ENCODE measurements around the gene ZDHHC1. TPM values are rescaled to one million over a fixed set of nuclear protein-coding genes. Genes with fewer than 3 reads are reported as not detected.
"Not testable (repeated sequence)": the region's sequence is repeated elsewhere in the genome, so short reads cannot be mapped to it uniquely, and the experiment has no call there.

The ZDHHC1 gene
- total and polyA plus RNA-seq, 7 donors, result 1.7 to 11.0 (median 5.8) TPM

- TF ChIP-seq CTCF (IDR thresholded peaks at IDR 0.05), result no peak
- 84 to 94% (median 86%) methylated on average over 3 of the region's 3 CpGs for WGBS, 3 donors
- Histone ChIP-seq H3K4me1 (no peaks in the 10 kb centered on the region), H3K27ac (no peak overlapping the region), H3K9me3 (no peaks in the 10 kb centered on the region), H3K27me3 (ENCODE audit: insufficient read depth in 3 of 3, low read length in 2 of 3) (peaks cover 0 to 3% (median 0%) of the 10 kb centered on the region in 3 donors), H3K36me3 (ENCODE audit: insufficient read depth in 1 of 2, low read depth in 1 of 2) (no peaks in the 10 kb centered on the region), H3K4me3 (no peak overlapping the region)
- intact Hi-C loops (cut with DNase I), result no loop called here
- DNase-seq (no peak), ATAC-seq (no peak)
Observed at GRCh38 chr16:67361038-67361437, 55.2 kb downstream of the ZDHHC1 start.

- H3K9me3 ChIP-seq; H3K4me3 ChIP-seq; H3K27ac ChIP-seq; H3K36me3 ChIP-seq (ENCODE audit: insufficient read depth in 1 of 2, low read depth in 1 of 2); H3K27me3 ChIP-seq (ENCODE audit: insufficient read depth in 3 of 3, low read length in 2 of 3); H3K4me1 ChIP-seq; intact Hi-C loops (cut with DNase I); ATAC-seq; DNase-seq: not testable (repeated sequence)
- 95 to 99% (median 97%) methylated on average over 8 of the region's 8 CpGs for WGBS, 3 donors
Observed at GRCh38 chr16:67359540-67360269, 56.6 kb downstream of the ZDHHC1 start.

- Histone ChIP-seq H3K27me3 (ENCODE audit: insufficient read depth in 3 of 3, low read length in 2 of 3) (no peaks in the 10 kb centered on the region), H3K9me3 (no peaks in the 10 kb centered on the region), H3K36me3 (ENCODE audit: insufficient read depth in 1 of 2, low read depth in 1 of 2) (no peaks in the 10 kb centered on the region), H3K4me1 (no peaks in the 10 kb centered on the region), H3K4me3 (no peak overlapping the region), H3K27ac (no peak overlapping the region)
- DNase-seq (no peak), ATAC-seq (no peak)
- 70 to 90% (median 73%) methylated on average over 4 of the region's 4 CpGs for WGBS, 3 donors
- TF ChIP-seq CTCF (IDR thresholded peaks at IDR 0.05), result no peak
- intact Hi-C loops (cut with DNase I), result no loop called here
Observed at GRCh38 chr16:67357561-67357960, 58.7 kb downstream of the ZDHHC1 start.

GRCh38 chr16:67356396-67356795, 59.9 kb downstream of the ZDHHC1 start:
- intact Hi-C loops (cut with DNase I), result no loop called here
- Histone ChIP-seq H3K36me3 (ENCODE audit: insufficient read depth in 1 of 2, low read depth in 1 of 2) (no peaks in the 10 kb centered on the region), H3K4me3 (no peak overlapping the region), H3K4me1 (no peaks in the 10 kb centered on the region), H3K27me3 (ENCODE audit: insufficient read depth in 3 of 3, low read length in 2 of 3) (no peaks in the 10 kb centered on the region), H3K27ac (no peak overlapping the region), H3K9me3 (no peaks in the 10 kb centered on the region)
- ATAC-seq, result no peak
- TF ChIP-seq CTCF (IDR thresholded peaks at IDR 0.05), result no peak
- WGBS, 3 donors, result 61 to 66% (median 64%) methylated on average over 3 of the region's 3 CpGs
- DNase-seq, result no peak

GRCh38 chr16:67352463-67352862, 63.8 kb downstream of the ZDHHC1 start:
- H3K4me3 ChIP-seq; ATAC-seq; intact Hi-C loops (cut with DNase I); H3K9me3 ChIP-seq; H3K36me3 ChIP-seq (ENCODE audit: insufficient read depth in 1 of 2, low read depth in 1 of 2); DNase-seq; H3K4me1 ChIP-seq; H3K27me3 ChIP-seq (ENCODE audit: insufficient read depth in 3 of 3, low read length in 2 of 3); H3K27ac ChIP-seq: not testable (repeated sequence)
- WGBS, 3 donors, result 94 to 98% (median 94%) methylated on average over 3 of the region's 3 CpGs

- no peak for TF ChIP-seq CTCF (IDR thresholded peaks at IDR 0.05)
- no peak for DNase-seq
- no peak for ATAC-seq
- no peak overlapping the region for H3K4me3 ChIP-seq
- H3K9me3 ChIP-seq, result no peaks in the 10 kb centered on the region
- intact Hi-C loops (cut with DNase I), result no loop called here
- no peak overlapping the region for H3K27ac ChIP-seq
- no peaks in the 10 kb centered on the region for H3K36me3 ChIP-seq (ENCODE audit: insufficient read depth in 1 of 2, low read depth in 1 of 2)
- WGBS, 3 donors, result 96 to 99% (median 97%) methylated on average over 1 of the region's 1 CpG
- H3K27me3 ChIP-seq (ENCODE audit: insufficient read depth in 3 of 3, low read length in 2 of 3), result no peaks in the 10 kb centered on the region
- H3K4me1 ChIP-seq, result no peaks in the 10 kb centered on the region
Observed at GRCh38 chr16:67350324-67350723, 66.0 kb downstream of the ZDHHC1 start.

Measured in psoas muscle (tissue), 8 donors.